Trophoblast cell (in vitro differentiated cells and primary cell): ENCODE data around the gene FKBP11. TPM values are rescaled to one million over a fixed set of nuclear protein-coding genes. Genes with fewer than 3 reads are reported as not detected.

Experiments
- DNase-seq, 2 donors: peaks; one replicate each; pipeline ENCODE4 v3.0.0-alpha.2; 2016
- H2AFZ ChIP-seq: 2 replicates; pipeline ENCODE4 v1.6.1; 2013; ENCODE audit warnings: low read length, moderate library complexity, mild to moderate bottlenecking; ENCODE audit not compliant: insufficient read depth, poor library complexity
- H2AK5ac ChIP-seq: 2 replicates; pipeline ENCODE4 v1.6.1; 2013; ENCODE audit warnings: mild to moderate bottlenecking, low read length
- H2BK120ac ChIP-seq: 2 replicates; pipeline ENCODE4 v1.6.1; 2013; ENCODE audit warnings: low read length, mild to moderate bottlenecking, moderate library complexity; ENCODE audit not compliant: insufficient read depth, poor library complexity
- H2BK12ac ChIP-seq: 2 replicates; pipeline ENCODE4 v1.6.1; 2013; ENCODE audit warnings: mild to moderate bottlenecking, low read length, moderate library complexity
- H2BK5ac ChIP-seq: 2 replicates; pipeline ENCODE4 v1.6.1; 2013; ENCODE audit warnings: low read length, low read depth, moderate library complexity, mild to moderate bottlenecking; ENCODE audit not compliant: poor library complexity
- H3K14ac ChIP-seq: 2 replicates; pipeline ENCODE4 v1.6.1; 2013; ENCODE audit warnings: mild to moderate bottlenecking, low read length
- H3K18ac ChIP-seq: 2 replicates; pipeline ENCODE4 v1.6.1; 2013; ENCODE audit warnings: mild to moderate bottlenecking, low read length
- H3K23ac ChIP-seq: 2 replicates; pipeline ENCODE4 v1.6.1; 2013; ENCODE audit warnings: low read length
- H3K27ac ChIP-seq: 2 replicates; pipeline ENCODE4 v1.5.1; 2013; ENCODE audit warnings: low read depth, mild to moderate bottlenecking, inconsistent platforms, low read length, moderate library complexity
- H3K27me3 ChIP-seq: 2 replicates; pipeline ENCODE4 v1.6.1; 2013; ENCODE audit warnings: inconsistent platforms, mild to moderate bottlenecking, low read length, moderate library complexity; ENCODE audit not compliant: insufficient read depth
- H3K36me3 ChIP-seq, 2 experiments: 1 replicate in 1 of 2; 2 replicates in 1 of 2; pipeline ENCODE4 v1.6.1; 2013; ENCODE audit warnings: low read length in 2 of 2, mild to moderate bottlenecking in 2 of 2, moderate library complexity in 1 of 2; ENCODE audit not compliant: insufficient read depth in 2 of 2, control insufficient read depth in 1 of 2
- H3K4ac ChIP-seq: 2 replicates; pipeline ENCODE4 v1.6.1; 2013; ENCODE audit warnings: low read depth, mild to moderate bottlenecking, low read length, moderate library complexity
- H3K4me1 ChIP-seq, 2 experiments: 1 replicate in 1 of 2; 2 replicates in 1 of 2; pipeline ENCODE4 v1.6.1; 2013; ENCODE audit warnings: low read length in 2 of 2, mild to moderate bottlenecking in 2 of 2, moderate library complexity in 1 of 2; ENCODE audit not compliant: insufficient read depth in 2 of 2, control insufficient read depth in 1 of 2
- H3K4me2 ChIP-seq: 2 replicates; pipeline ENCODE4 v1.6.1; 2013; ENCODE audit warnings: inconsistent platforms, mild to moderate bottlenecking, low read length, moderate library complexity
- H3K4me3 ChIP-seq: 2 replicates; pipeline ENCODE4 v1.5.1; 2013; ENCODE audit warnings: mild to moderate bottlenecking, low read depth, low read length, inconsistent platforms
- H3K79me1 ChIP-seq: one replicate; pipeline ENCODE4 v1.6.1; 2013; ENCODE audit warnings: low read length
- H3K79me2 ChIP-seq: 2 replicates; pipeline ENCODE4 v1.6.1; 2013; ENCODE audit warnings: low read length, mild to moderate bottlenecking; ENCODE audit not compliant: control insufficient read depth, insufficient read depth, poor library complexity
- H3K9ac ChIP-seq: 2 replicates; pipeline ENCODE4 v1.6.1; 2013; ENCODE audit warnings: mild to moderate bottlenecking, low read length
- H3K9me3 ChIP-seq: 2 replicates; pipeline ENCODE4 v1.6.1; 2013; ENCODE audit warnings: low read depth, mild to moderate bottlenecking, control low read depth, inconsistent platforms, low read length; ENCODE audit not compliant: insufficient read depth
- H4K12ac ChIP-seq: 2 replicates; pipeline ENCODE4 v1.6.1; 2013; ENCODE audit warnings: low read depth, mild to moderate bottlenecking, low read length, moderate library complexity
- H4K8ac ChIP-seq: 2 replicates; pipeline ENCODE4 v1.6.1; 2013; ENCODE audit warnings: low read depth, mild to moderate bottlenecking, low read length, moderate library complexity
- H4K91ac ChIP-seq: one replicate; pipeline ENCODE4 v1.6.1; 2013; ENCODE audit warnings: low read depth, mild to moderate bottlenecking, low read length, moderate library complexity
- WGBS: extraction: QIAGEN DNeasy Blood & Tissue Kit; methylation state at CpG from one replicate; pipeline ENCODE4 v1.1.7; 2013; ENCODE audit warnings: missing lambda C conversion rate; ENCODE audit not compliant: insufficient read length, insufficient coverage; ENCODE audit errors: extremely low coverage; 5-methylcytosine and 5-hydroxymethylcytosine counted together
- polyA plus RNA-seq: library from polyadenylated mRNA; stranded (reverse); fragments of 200-250 nt; gene quantifications from 2 replicates; pipeline ENCODE4 v1.2.3, GENCODE V29; 2013

Gene FKBP11
- 111 and 113 TPM in 2 replicates for polyA plus RNA-seq

- no peaks in the 10 kb centered on the region for H3K27me3 ChIP-seq
- peak within 1 kb of the TSS; percentile 46 for H2AK5ac ChIP-seq
- H2BK5ac ChIP-seq, result peak within 1 kb of the TSS; percentile 34
- peaks cover 10 to 20% of the 10 kb centered on the region in 2 experiments for H3K36me3 ChIP-seq
- peak within 1 kb of the TSS; percentile 40 for H4K91ac ChIP-seq
- H3K79me1 ChIP-seq, result peaks cover 4% of the 10 kb centered on the region
- H3K27ac ChIP-seq, result no peak within 1 kb of the TSS
- H3K4me1 ChIP-seq, result peaks cover 0 to 5% of the 10 kb centered on the region in 2 experiments
- H2BK12ac ChIP-seq, result no peak within 1 kb of the TSS
- DNase-seq, result peak; percentile 49 to 60
- H4K12ac ChIP-seq, result peak within 1 kb of the TSS; percentile 68
- peak within 1 kb of the TSS; percentile 57 for H3K4ac ChIP-seq
- WGBS, result no CpG with 5 or more reads among the region's 38 CpGs
- H2BK120ac ChIP-seq, result peak within 1 kb of the TSS; percentile 54
- H3K4me3 ChIP-seq, result peak within 1 kb of the TSS; percentile 88
- H3K79me2 ChIP-seq, result peaks cover 4% of the 10 kb centered on the region
- H3K18ac ChIP-seq, result peak within 1 kb of the TSS; percentile 71
- H2AFZ ChIP-seq, result peak within 1 kb of the TSS; percentile 72
- no peaks in the 10 kb centered on the region for H3K9me3 ChIP-seq
- no peak within 1 kb of the TSS for H3K23ac ChIP-seq
- H3K4me2 ChIP-seq, result peak within 1 kb of the TSS; percentile 87
- H3K14ac ChIP-seq, result peak within 1 kb of the TSS; percentile 83
- peak within 1 kb of the TSS; percentile 67 for H4K8ac ChIP-seq
- peak within 1 kb of the TSS; percentile 49 for H3K9ac ChIP-seq
These were observed at the start of gene FKBP11 for GRCh38 chr12:48925304-48926011. FKBP11 (minus strand) TSS chr12:48925492; CDS start chr12:48925428, 64 bp downstream.

GRCh38 chr12:48973941-48974673, 48.8 kb upstream of the FKBP11 start:
- Histone ChIP-seq H3K27me3 (peaks cover 78% of the 10 kb centered on the region), H2BK12ac (no peak overlapping the region)

GRCh38 chr12:48973531-48973930, 48.2 kb upstream of the FKBP11 start:
- Histone ChIP-seq H2BK120ac (no peak overlapping the region), H4K12ac (no peak overlapping the region), H3K9ac (no peak overlapping the region), H2AFZ (no peak overlapping the region), H3K4me3 (no peak overlapping the region), H3K4ac (no peak overlapping the region), H3K4me1 (peaks cover 8 to 27% of the 10 kb centered on the region in 2 experiments), H4K91ac (no peak overlapping the region), H2BK5ac (no peak overlapping the region), H3K14ac (no peak overlapping the region), H3K27me3 (peaks cover 73% of the 10 kb centered on the region), H3K4me2 (no peak overlapping the region), H3K79me1 (no peaks in the 10 kb centered on the region), H3K27ac (no peak overlapping the region), H3K79me2 (no peaks in the 10 kb centered on the region), H4K8ac (no peak overlapping the region), H3K18ac (no peak overlapping the region), H2AK5ac (no peak overlapping the region), H3K36me3 (no peaks in the 10 kb centered on the region), H2BK12ac (no peak overlapping the region), H3K9me3 (peaks cover 4% of the 10 kb centered on the region), H3K23ac (no peak overlapping the region)
- WGBS, result no CpG with 5 or more reads among the region's 12 CpGs
- peak; percentile 93 to 97 for DNase-seq

More at GRCh38 chr12:48973941-48974673, 48.8 kb upstream of the FKBP11 start:
- no peak overlapping the region for H3K23ac ChIP-seq
- H2AFZ ChIP-seq, result no peak overlapping the region
- H3K4me1 ChIP-seq, result peaks cover 11 to 30% of the 10 kb centered on the region in 2 experiments
- no peak overlapping the region for H3K4me3 ChIP-seq
- no peak overlapping the region for H3K14ac ChIP-seq
- peaks cover 6% of the 10 kb centered on the region for H3K9me3 ChIP-seq
- H4K8ac ChIP-seq, result no peak overlapping the region
- peak in 1 of 2 donors; percentile 48 for DNase-seq
- H2BK5ac ChIP-seq, result no peak overlapping the region
- H4K12ac ChIP-seq, result no peak overlapping the region
- no peak overlapping the region for H3K9ac ChIP-seq
- H3K18ac ChIP-seq, result no peak overlapping the region
- H2AK5ac ChIP-seq, result no peak overlapping the region
- no peak overlapping the region for H2BK120ac ChIP-seq
- no peak overlapping the region for H4K91ac ChIP-seq
- no peaks in the 10 kb centered on the region for H3K79me1 ChIP-seq
- H3K27ac ChIP-seq, result no peak overlapping the region
- WGBS, result no CpG with 5 or more reads among the region's 19 CpGs
- no peak overlapping the region for H3K4me2 ChIP-seq
- H3K4ac ChIP-seq, result no peak overlapping the region
- no peaks in the 10 kb centered on the region for H3K36me3 ChIP-seq
- no peaks in the 10 kb centered on the region for H3K79me2 ChIP-seq

GRCh38 chr12:48972952-48973483, 47.7 kb upstream of the FKBP11 start:
- no peak overlapping the region for H3K4me2 ChIP-seq
- H3K4me1 ChIP-seq, result peaks cover 5 to 23% of the 10 kb centered on the region in 2 experiments
- no peak overlapping the region for H3K9ac ChIP-seq
- no peak overlapping the region for H2AFZ ChIP-seq
- H3K36me3 ChIP-seq, result no peaks in the 10 kb centered on the region
- no peak overlapping the region for H4K91ac ChIP-seq
- no peak overlapping the region for H2AK5ac ChIP-seq
- H3K79me1 ChIP-seq, result no peaks in the 10 kb centered on the region
- no peak overlapping the region for H2BK12ac ChIP-seq
- no peak overlapping the region for H3K14ac ChIP-seq
- H2BK120ac ChIP-seq, result no peak overlapping the region
- no peak overlapping the region for H3K18ac ChIP-seq
- H4K12ac ChIP-seq, result no peak overlapping the region
- no CpG with 5 or more reads among the region's 3 CpGs for WGBS
- no peak overlapping the region for H4K8ac ChIP-seq
- no peak overlapping the region for H3K23ac ChIP-seq
- no peak for DNase-seq
- H3K27ac ChIP-seq, result no peak overlapping the region
- H3K4me3 ChIP-seq, result no peak overlapping the region
- no peaks in the 10 kb centered on the region for H3K79me2 ChIP-seq
- peaks cover 3% of the 10 kb centered on the region for H3K9me3 ChIP-seq
- no peak overlapping the region for H3K4ac ChIP-seq
- H2BK5ac ChIP-seq, result no peak overlapping the region
- peaks cover 68% of the 10 kb centered on the region for H3K27me3 ChIP-seq
